K562 (cell line): ENCODE results near the gene SEPTIN8. TPM values are rescaled to one million over a fixed set of nuclear protein-coding genes. Genes with fewer than 3 reads are reported as not detected.
A peak's percentile ranks its signal among the peaks of the same experiment; 100 is the strongest.

ENCODE experiments used
- BRF1 ChIP-seq: IDR thresholded peaks from 3 replicates; pipeline ENCODE4 v1.6.1; 2011; ENCODE audit warnings: borderline replicate concordance, mild to moderate bottlenecking; ENCODE audit not compliant: insufficient read length; ENCODE audit errors: extremely low read depth
- CXXC5 ChIP-seq: fragments of 250-450 bp; sonication (Bioruptor Pico); IDR thresholded peaks from 2 replicates; pipeline ENCODE4 v1.8.0; 2022; ENCODE audit warnings: inconsistent platforms, mild to moderate bottlenecking, moderate library complexity
- ETV6 ChIP-seq, 3 experiments: fragments of 150-350 bp in 1 of 3; sonication (generic) in 1 of 3; formaldehyde crosslinking in 1 of 3; IDR thresholded peaks; 2 replicates each; pipeline versions ENCODE4 v1.6.1 to v1.8.0; 2014 to 2022; ENCODE audit warnings: borderline replicate concordance in 2 of 3, low read depth in 2 of 3, antibody characterized with exemption in 1 of 3, low read length in 1 of 3, mild to moderate bottlenecking in 1 of 3, missing genetic modification reagents in 1 of 3
- NR3C1 ChIP-seq: sonication (generic); formaldehyde crosslinking; IDR thresholded peaks from 2 replicates; pipeline ENCODE4 v1.8.1; 2022; ENCODE audit warnings: missing genetic modification reagents
- POLR2AphosphoS5 ChIP-seq: IDR thresholded peaks from 2 replicates; pipeline ENCODE4 v1.6.1; 2011; ENCODE audit warnings: mild to moderate bottlenecking, low read depth, low read length, moderate library complexity; ENCODE audit not compliant: control insufficient read depth, insufficient read depth
- TEAD1 ChIP-seq, 2 experiments: fragments of 450-650 bp in 1 of 2; sonication (generic) in 1 of 2; formaldehyde crosslinking; IDR thresholded peaks; 2 replicates each; pipeline versions ENCODE4 v1.4.0 to v1.8.0; 2020 to 2022; ENCODE audit warnings: mild to moderate bottlenecking in 2 of 2, missing genetic modification reagents in 1 of 2
- TGIF2 ChIP-seq: sonication (generic); formaldehyde crosslinking; IDR thresholded peaks from 2 replicates; pipeline ENCODE4 v1.8.1; 2022; ENCODE audit warnings: mild to moderate bottlenecking, missing genetic modification reagents, moderate library complexity
- ZNF23 ChIP-seq: fragments of 250-450 bp; sonication (Bioruptor Pico); IDR thresholded peaks from 2 replicates; pipeline ENCODE4 v1.4.0; 2020; ENCODE audit warnings: mild to moderate bottlenecking
- ZNF589 ChIP-seq: fragments of 200-800 bp; sonication (Bioruptor generic); IDR thresholded peaks from 2 replicates; pipeline ENCODE4 v1.6.1; 2016; ENCODE audit warnings: low read depth, missing genetic modification characterization, missing compliant biosample characterization
- polyA plus RNA-seq, 8 experiments: library from polyadenylated mRNA; depleted of rRNA in 4 of 8; stranded (reverse) in 5 of 8; unstranded in 3 of 8; fragments of >200 nt; fragmentation: Nextera tagmentation in 2 of 8; fragmentation: Illumina TruSeq in 1 of 8; extraction: Ambion mirVana in 2 of 8; extraction: Trizol in 1 of 8; gene quantifications; 2 replicates each; pipeline versions ENCODE4 v1.2.1 to v1.2.3, GENCODE V29; 2011 to 2014; ENCODE audit warnings: inconsistent platforms in 1 of 8, missing spikeins in 1 of 8
- total RNA-seq, 7 experiments: library from RNA; depleted of rRNA in 6 of 7; stranded (reverse); fragments of >200 nt in 6 of 7; fragmentation: Illumina TruSeq in 2 of 7; extraction: Trizol in 2 of 7; gene quantifications; 2 replicates each; pipeline versions ENCODE4 v1.2.1 to v1.2.3, GENCODE V29; 2011 to 2021; ENCODE audit warnings: low replicate concordance in 1 of 7
- TF ChIP-seq, protein P1 (sequence below), 2 experiments: IDR thresholded peaks in 1 of 2; conservative IDR thresholded peaks in 1 of 2; 2 replicates each; pipeline ENCODE4 v1.6.1; 2016; ENCODE audit warnings: low read depth in 2 of 2, mild to moderate bottlenecking in 1 of 2, missing compliant biosample characterization in 1 of 2, missing genetic modification characterization in 1 of 2, moderate library complexity in 1 of 2
- TF ChIP-seq, protein P2 (sequence below): fragments of 450-650 bp; IDR thresholded peaks from 2 replicates; pipeline ENCODE4 v1.6.1; 2017; ENCODE audit warnings: antibody characterized with exemption, mild to moderate bottlenecking

Gene SEPTIN8
- total and polyA plus RNA-seq, 9 of the 15 experiments (the other 6 are each of a cell fraction or from before 2014, with no cell fraction given) = 19.3 to 142 (median 101) TPM

DNA sequence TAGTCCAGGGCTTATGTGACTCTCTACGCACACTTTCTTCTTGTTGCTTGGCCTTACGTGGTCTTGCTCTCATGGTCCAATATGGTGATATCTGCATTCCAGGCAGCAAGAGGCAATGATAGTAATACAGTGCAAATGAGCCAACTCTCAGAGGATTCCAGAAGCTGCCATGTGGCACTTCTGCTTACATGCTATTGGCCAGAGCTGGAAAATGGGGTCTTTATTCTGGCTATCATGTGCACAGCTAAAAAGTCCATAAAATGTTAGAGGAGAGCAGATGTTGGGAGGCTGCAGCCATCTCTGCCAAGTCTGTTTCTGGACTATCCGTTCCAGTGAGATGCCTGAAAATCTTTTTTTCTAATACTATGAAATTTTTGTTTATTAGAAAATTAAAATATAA is 2.9 kb upstream of the SEPTIN8 start (continued):
- TF ChIP-seq, protein P1, sequence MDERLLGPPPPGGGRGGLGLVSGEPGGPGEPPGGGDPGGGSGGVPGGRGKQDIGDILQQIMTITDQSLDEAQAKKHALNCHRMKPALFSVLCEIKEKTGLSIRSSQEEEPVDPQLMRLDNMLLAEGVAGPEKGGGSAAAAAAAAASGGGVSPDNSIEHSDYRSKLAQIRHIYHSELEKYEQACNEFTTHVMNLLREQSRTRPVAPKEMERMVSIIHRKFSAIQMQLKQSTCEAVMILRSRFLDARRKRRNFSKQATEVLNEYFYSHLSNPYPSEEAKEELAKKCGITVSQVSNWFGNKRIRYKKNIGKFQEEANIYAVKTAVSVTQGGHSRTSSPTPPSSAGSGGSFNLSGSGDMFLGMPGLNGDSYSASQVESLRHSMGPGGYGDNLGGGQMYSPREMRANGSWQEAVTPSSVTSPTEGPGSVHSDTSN (CRISPR knock-in tag; IDR thresholded peaks at IDR 0.05; ENCODE audit: low read depth) = no peak
- TF ChIP-seq, protein P1 (tag; conservative IDR thresholded peaks at IDR 0.05; ENCODE audit: low read depth) = no peak
- no peak for TF ChIP-seq ETV6 (IDR thresholded peaks at IDR 0.05; ENCODE audit: borderline replicate concordance in 1 of 2, low read depth in 2 of 2, low read length in 1 of 2)
- TF ChIP-seq ETV6 (CRISPR knock-in tag; IDR thresholded peaks at IDR 0.05; ENCODE audit: borderline replicate concordance) = no peak
- TF ChIP-seq BRF1 = no peak
- TF ChIP-seq CXXC5 = no peak
- TF ChIP-seq ZNF23 = no peak
- no peak for TF ChIP-seq POLR2AphosphoS5
- TF ChIP-seq NR3C1 (CRISPR knock-in tag) = no peak
- TF ChIP-seq, protein P2, sequence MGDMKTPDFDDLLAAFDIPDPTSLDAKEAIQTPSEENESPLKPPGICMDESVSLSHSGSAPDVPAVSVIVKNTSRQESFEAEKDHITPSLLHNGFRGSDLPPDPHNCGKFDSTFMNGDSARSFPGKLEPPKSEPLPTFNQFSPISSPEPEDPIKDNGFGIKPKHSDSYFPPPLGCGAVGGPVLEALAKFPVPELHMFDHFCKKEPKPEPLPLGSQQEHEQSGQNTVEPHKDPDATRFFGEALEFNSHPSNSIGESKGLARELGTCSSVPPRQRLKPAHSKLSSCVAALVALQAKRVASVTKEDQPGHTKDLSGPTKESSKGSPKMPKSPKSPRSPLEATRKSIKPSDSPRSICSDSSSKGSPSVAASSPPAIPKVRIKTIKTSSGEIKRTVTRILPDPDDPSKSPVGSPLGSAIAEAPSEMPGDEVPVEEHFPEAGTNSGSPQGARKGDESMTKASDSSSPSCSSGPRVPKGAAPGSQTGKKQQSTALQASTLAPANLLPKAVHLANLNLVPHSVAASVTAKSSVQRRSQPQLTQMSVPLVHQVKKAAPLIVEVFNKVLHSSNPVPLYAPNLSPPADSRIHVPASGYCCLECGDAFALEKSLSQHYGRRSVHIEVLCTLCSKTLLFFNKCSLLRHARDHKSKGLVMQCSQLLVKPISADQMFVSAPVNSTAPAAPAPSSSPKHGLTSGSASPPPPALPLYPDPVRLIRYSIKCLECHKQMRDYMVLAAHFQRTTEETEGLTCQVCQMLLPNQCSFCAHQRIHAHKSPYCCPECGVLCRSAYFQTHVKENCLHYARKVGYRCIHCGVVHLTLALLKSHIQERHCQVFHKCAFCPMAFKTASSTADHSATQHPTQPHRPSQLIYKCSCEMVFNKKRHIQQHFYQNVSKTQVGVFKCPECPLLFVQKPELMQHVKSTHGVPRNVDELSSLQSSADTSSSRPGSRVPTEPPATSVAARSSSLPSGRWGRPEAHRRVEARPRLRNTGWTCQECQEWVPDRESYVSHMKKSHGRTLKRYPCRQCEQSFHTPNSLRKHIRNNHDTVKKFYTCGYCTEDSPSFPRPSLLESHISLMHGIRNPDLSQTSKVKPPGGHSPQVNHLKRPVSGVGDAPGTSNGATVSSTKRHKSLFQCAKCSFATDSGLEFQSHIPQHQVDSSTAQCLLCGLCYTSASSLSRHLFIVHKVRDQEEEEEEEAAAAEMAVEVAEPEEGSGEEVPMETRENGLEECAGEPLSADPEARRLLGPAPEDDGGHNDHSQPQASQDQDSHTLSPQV = 0 out of 2 replicates have a peak, but pooled peaks have one; percentile 30
- no peak for TF ChIP-seq ZNF589
- no peak for TF ChIP-seq TGIF2 (CRISPR knock-in tag)
- 0 out of 4 replicates have a peak, but pooled peaks of 1 of the 2 experiments have one; percentile 43 for TF ChIP-seq TEAD1 (CRISPR knock-in tag; IDR thresholded peaks at IDR 0.05)
